Nasal cavity respiratory epithelium epithelial cell of viscerocranial mucosa (primary cell): ENCODE results near the gene FBLIM1. TPM values are rescaled to one million over a fixed set of nuclear protein-coding genes. Genes with fewer than 3 reads are reported as not detected.

ENCODE experiments used
- total RNA-seq: library from RNA; depleted of rRNA; stranded (reverse); fragments of >200 nt; gene quantifications from 2 replicates; pipeline ENCODE4 v1.2.3, GENCODE V29; 2014

The FBLIM1 gene
- 96.7 and 131 TPM in 2 replicates for total RNA-seq

GRCh38 chr1:15758343-15758931 lies at the start of gene FBLIM1:
Gene FBLIM1, plus strand, starts transcription at chr1:15758795. Its CDS starts 6,189 bp downstream, at chr1:15764984.

GRCh38 chr1:15736038-15736891 lies 22.3 kb upstream of the FBLIM1 start, which contains the start of gene SLC25A34:
Gene SLC25A34, plus strand, starts transcription at chr1:15736258. Its CDS starts 228 bp downstream, at chr1:15736486.

GRCh38 chr1:15742339-15742801 lies 16.2 kb upstream of the FBLIM1 start, which contains the start of gene TMEM82:
Gene TMEM82, plus strand, starts transcription at chr1:15742499. Its CDS starts 61 bp downstream, at chr1:15742560.

GRCh38 chr1:15807549-15807948 lies 49.0 kb downstream of the FBLIM1 start, which contains the start of gene UQCRHL:
Gene UQCRHL, minus strand, starts transcription at chr1:15807649. Its CDS starts 0 bp downstream, at chr1:15807649.

Other genes with a start within 250 kb of the FBLIM1 start
- gene CASP9, start 234.6 kb upstream of the FBLIM1 start, total RNA-seq = 3.4 and 5.6 TPM in 2 replicates
- gene DNAJC16, start 231.9 kb upstream of the FBLIM1 start, total RNA-seq = 20.8 and 30.3 TPM in 2 replicates
- gene AGMAT, start 173.7 kb upstream of the FBLIM1 start, total RNA-seq = 0.93 and 1.4 TPM in 2 replicates
- 12.6 and 45.5 TPM in 2 replicates for gene DDI2, start 141.3 kb upstream of the FBLIM1 start, total RNA-seq
- 74.8 and 114 TPM in 2 replicates for gene PLEKHM2, start 74.5 kb upstream of the FBLIM1 start, total RNA-seq
- gene SLC25A34, start 22.5 kb upstream of the FBLIM1 start, total RNA-seq = 0.68 and 1.7 TPM in 2 replicates
- not detected in 2 replicates for gene TMEM82, start 16.3 kb upstream of the FBLIM1 start, total RNA-seq
- 0.68 and 1.9 TPM in 2 replicates for gene UQCRHL, start 48.9 kb downstream of the FBLIM1 start, total RNA-seq
- gene SPEN, start 88.9 kb downstream of the FBLIM1 start, total RNA-seq = 25.6 and 63.0 TPM in 2 replicates
- gene ZBTB17, start 217.3 kb downstream of the FBLIM1 start, total RNA-seq = 30.1 and 38.5 TPM in 2 replicates
- not detected in 2 replicates for gene SRARP, start 245.4 kb downstream of the FBLIM1 start, total RNA-seq